H1 (cell line): ENCODE data around the gene CCDC138. TPM values are rescaled to one million over a fixed set of nuclear protein-coding genes. Genes with fewer than 3 reads are reported as not detected.

Experiments
- EP300 ChIP-seq, 2 experiments: IDR thresholded peaks; 1 replicate in 1 of 2; 2 replicates in 1 of 2; pipeline ENCODE4 v1.6.1; 2011 to 2012; ENCODE audit warnings: low read depth in 2 of 2, low read length in 2 of 2, mild to moderate bottlenecking in 2 of 2, borderline replicate concordance in 1 of 2, inconsistent platforms in 1 of 2, moderate library complexity in 1 of 2
- MAFK ChIP-seq: IDR thresholded peaks from 2 replicates; pipeline ENCODE4 v1.6.1; 2012; ENCODE audit warnings: low read depth, mild to moderate bottlenecking, improper control_type of control experiment, low read length
- PHF8 ChIP-seq: fragments of 200-600 bp; sonication (generic); conservative IDR thresholded peaks from 2 replicates; pipeline ENCODE4 v1.7.1; 2012; ENCODE audit warnings: low read depth, mild to moderate bottlenecking, inconsistent platforms, low read length, moderate library complexity
- POLR2A ChIP-seq, 2 experiments: IDR thresholded peaks; 1 replicate in 1 of 2; 2 replicates in 1 of 2; pipeline ENCODE4 v1.6.1; 2011; ENCODE audit warnings: low read depth in 2 of 2, low read length in 2 of 2, mild to moderate bottlenecking in 2 of 2; ENCODE audit errors: control extremely low read depth in 1 of 2
- SP4 ChIP-seq: IDR thresholded peaks from 2 replicates; pipeline ENCODE4 v1.6.1; 2012; ENCODE audit warnings: low read length, inconsistent platforms
- SUZ12 ChIP-seq: fragments of 200-600 bp; sonication (generic); IDR thresholded peaks from 2 replicates; pipeline ENCODE4 v1.6.1; 2012; ENCODE audit warnings: mild to moderate bottlenecking, inconsistent platforms, low read length, moderate library complexity, mixed read lengths
- TBP ChIP-seq: IDR thresholded peaks from 2 replicates; pipeline ENCODE4 v1.6.1; 2011; ENCODE audit warnings: low read depth, low read length, improper control_type of control experiment
- YY1 ChIP-seq: IDR thresholded peaks from 2 replicates; pipeline ENCODE4 v1.6.1; 2011; ENCODE audit warnings: low read depth, mild to moderate bottlenecking, low read length
- polyA plus RNA-seq, 7 experiments: library from polyadenylated mRNA; depleted of rRNA in 3 of 7; stranded (reverse) in 5 of 7; unstranded in 2 of 7; fragments of >200 nt in 5 of 7; fragments of 200-250 nt in 2 of 7; gene quantifications; 1 replicate in 5 of 7; 2 replicates in 1 of 7; 4 replicates in 1 of 7; pipeline versions ENCODE4 v1.2.1 to v1.2.3, GENCODE V29; 2011 to 2013; ENCODE audit warnings: missing spikeins in 2 of 7, mixed read lengths in 2 of 7
- total RNA-seq: library from RNA; stranded (reverse); fragmentation: NEBNext Ultra II Directional; extraction: Animal tissue kit (Norgen Biotek cat#: 25700); gene quantifications from 2 replicates; pipeline ENCODE4 v1.2.1, GENCODE V29; 2021
- TF ChIP-seq, protein P1 (sequence below): fragments of 300-600 bp; sonication (generic); IDR thresholded peaks from 2 replicates; pipeline ENCODE4 v1.7.1; 2012; ENCODE audit warnings: low read length, moderate library complexity, mild to moderate bottlenecking, inconsistent platforms; ENCODE audit not compliant: insufficient replicate concordance

The CCDC138 gene
- total and polyA plus RNA-seq, 2 of the 8 experiments (the other 6 are each of a cell fraction or from before 2014, with no cell fraction given): 8.3 to 29.8 TPM

DNA sequence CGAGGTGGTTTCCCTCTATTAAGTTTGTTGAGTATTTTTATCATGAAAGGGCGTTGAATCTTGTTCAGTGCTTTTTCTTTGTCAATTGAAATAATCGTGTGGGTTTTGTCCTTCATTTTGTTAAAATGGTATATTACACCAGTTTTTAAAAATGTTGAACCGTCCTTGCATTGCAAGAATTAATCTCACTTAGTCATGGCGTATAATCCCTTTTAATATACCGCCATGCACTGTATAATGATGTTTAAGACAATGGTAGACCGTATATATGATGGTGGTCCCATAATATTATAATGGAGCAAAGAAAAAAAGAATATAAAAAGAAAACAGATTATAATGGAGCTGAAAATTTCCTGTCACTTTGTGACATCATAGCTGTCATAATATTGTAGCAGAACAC, 50.6 kb downstream of the CCDC138 start (continued):
- TF ChIP-seq, protein P1, sequence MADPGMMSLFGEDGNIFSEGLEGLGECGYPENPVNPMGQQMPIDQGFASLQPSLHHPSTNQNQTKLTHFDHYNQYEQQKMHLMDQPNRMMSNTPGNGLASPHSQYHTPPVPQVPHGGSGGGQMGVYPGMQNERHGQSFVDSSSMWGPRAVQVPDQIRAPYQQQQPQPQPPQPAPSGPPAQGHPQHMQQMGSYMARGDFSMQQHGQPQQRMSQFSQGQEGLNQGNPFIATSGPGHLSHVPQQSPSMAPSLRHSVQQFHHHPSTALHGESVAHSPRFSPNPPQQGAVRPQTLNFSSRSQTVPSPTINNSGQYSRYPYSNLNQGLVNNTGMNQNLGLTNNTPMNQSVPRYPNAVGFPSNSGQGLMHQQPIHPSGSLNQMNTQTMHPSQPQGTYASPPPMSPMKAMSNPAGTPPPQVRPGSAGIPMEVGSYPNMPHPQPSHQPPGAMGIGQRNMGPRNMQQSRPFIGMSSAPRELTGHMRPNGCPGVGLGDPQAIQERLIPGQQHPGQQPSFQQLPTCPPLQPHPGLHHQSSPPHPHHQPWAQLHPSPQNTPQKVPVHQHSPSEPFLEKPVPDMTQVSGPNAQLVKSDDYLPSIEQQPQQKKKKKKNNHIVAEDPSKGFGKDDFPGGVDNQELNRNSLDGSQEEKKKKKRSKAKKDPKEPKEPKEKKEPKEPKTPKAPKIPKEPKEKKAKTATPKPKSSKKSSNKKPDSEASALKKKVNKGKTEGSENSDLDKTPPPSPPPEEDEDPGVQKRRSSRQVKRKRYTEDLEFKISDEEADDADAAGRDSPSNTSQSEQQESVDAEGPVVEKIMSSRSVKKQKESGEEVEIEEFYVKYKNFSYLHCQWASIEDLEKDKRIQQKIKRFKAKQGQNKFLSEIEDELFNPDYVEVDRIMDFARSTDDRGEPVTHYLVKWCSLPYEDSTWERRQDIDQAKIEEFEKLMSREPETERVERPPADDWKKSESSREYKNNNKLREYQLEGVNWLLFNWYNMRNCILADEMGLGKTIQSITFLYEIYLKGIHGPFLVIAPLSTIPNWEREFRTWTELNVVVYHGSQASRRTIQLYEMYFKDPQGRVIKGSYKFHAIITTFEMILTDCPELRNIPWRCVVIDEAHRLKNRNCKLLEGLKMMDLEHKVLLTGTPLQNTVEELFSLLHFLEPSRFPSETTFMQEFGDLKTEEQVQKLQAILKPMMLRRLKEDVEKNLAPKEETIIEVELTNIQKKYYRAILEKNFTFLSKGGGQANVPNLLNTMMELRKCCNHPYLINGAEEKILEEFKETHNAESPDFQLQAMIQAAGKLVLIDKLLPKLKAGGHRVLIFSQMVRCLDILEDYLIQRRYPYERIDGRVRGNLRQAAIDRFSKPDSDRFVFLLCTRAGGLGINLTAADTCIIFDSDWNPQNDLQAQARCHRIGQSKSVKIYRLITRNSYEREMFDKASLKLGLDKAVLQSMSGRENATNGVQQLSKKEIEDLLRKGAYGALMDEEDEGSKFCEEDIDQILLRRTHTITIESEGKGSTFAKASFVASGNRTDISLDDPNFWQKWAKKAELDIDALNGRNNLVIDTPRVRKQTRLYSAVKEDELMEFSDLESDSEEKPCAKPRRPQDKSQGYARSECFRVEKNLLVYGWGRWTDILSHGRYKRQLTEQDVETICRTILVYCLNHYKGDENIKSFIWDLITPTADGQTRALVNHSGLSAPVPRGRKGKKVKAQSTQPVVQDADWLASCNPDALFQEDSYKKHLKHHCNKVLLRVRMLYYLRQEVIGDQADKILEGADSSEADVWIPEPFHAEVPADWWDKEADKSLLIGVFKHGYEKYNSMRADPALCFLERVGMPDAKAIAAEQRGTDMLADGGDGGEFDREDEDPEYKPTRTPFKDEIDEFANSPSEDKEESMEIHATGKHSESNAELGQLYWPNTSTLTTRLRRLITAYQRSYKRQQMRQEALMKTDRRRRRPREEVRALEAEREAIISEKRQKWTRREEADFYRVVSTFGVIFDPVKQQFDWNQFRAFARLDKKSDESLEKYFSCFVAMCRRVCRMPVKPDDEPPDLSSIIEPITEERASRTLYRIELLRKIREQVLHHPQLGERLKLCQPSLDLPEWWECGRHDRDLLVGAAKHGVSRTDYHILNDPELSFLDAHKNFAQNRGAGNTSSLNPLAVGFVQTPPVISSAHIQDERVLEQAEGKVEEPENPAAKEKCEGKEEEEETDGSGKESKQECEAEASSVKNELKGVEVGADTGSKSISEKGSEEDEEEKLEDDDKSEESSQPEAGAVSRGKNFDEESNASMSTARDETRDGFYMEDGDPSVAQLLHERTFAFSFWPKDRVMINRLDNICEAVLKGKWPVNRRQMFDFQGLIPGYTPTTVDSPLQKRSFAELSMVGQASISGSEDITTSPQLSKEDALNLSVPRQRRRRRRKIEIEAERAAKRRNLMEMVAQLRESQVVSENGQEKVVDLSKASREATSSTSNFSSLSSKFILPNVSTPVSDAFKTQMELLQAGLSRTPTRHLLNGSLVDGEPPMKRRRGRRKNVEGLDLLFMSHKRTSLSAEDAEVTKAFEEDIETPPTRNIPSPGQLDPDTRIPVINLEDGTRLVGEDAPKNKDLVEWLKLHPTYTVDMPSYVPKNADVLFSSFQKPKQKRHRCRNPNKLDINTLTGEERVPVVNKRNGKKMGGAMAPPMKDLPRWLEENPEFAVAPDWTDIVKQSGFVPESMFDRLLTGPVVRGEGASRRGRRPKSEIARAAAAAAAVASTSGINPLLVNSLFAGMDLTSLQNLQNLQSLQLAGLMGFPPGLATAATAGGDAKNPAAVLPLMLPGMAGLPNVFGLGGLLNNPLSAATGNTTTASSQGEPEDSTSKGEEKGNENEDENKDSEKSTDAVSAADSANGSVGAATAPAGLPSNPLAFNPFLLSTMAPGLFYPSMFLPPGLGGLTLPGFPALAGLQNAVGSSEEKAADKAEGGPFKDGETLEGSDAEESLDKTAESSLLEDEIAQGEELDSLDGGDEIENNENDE: no peak
- TF ChIP-seq TBP (no peak), YY1 (no peak), POLR2A (IDR thresholded peaks at IDR 0.05; ENCODE audit: control extremely low read depth in 1 of 2, low read depth in 2 of 2, low read length in 2 of 2) (no peak), MAFK (no peak), EP300 (IDR thresholded peaks at IDR 0.05; ENCODE audit: borderline replicate concordance in 1 of 2, low read depth in 2 of 2, low read length in 2 of 2) (no peak), PHF8 (no peak), SUZ12 (no peak), SP4 (no peak)
